GM20431 (cell line): ENCODE results near the gene CDHR2.

Experiments
- in situ Hi-C: fragments of 300-500 bp; cut with MseI, MboI; formaldehyde crosslinking; loops from one replicate; pipeline ENCODE4 v1.15.0; 2020; ENCODE audit warnings: low sequenced_read_pairs; ENCODE audit not compliant: unreplicated experiment

Gene CDHR2

DNA sequence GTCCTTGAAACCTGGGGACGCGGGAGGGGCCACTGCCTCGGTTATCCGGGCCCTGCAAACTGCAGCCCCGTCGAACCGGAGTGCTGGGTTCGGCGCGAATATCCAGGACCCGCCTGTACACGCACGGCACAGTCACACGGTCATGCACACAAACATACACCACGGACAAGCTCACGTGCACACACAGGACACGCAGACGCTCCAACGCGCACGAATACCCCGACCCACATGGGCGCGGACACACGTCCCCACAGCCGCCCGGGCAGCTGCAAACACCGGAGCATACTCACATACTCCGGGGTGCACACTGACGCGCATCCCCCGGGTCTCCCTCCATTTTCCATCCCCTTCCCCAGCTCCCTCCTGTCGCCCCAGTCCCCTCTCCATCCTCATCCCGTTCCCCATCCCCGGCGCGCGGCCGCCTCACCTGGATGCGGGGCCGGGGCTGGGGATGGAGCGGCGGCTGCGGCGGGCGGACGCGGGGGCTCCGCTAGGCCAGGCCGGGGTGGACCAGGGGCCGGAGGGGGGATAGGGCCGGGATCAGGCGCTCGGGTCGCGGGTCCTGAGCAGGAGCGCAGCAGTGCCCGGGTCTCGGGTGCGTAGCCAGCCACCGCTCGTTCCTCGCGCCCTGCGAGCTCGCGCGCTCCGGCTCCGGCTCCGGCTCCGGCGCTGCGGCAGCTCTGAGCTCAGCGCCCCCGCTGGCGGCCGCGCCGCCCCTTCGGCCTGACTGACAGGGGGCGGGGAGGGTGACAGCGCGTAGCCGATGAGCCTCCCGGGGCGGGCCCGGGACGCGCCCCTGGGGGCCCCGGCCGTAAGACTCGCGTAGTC lies 80.9 kb downstream of the CDHR2 start, which contains the start of the genes EIF4E1B and SNCB:
Gene EIF4E1B (plus strand): TSS at position 823 of the 828 bp plus-strand sequence. CDS start 12,113 bp downstream, outside the sequence.
Gene SNCB (minus strand): TSS at position 682 of the 828 bp plus-strand sequence. CDS start 880 bp downstream, outside the sequence.
- in situ Hi-C loops, result no loop called here

DNA sequence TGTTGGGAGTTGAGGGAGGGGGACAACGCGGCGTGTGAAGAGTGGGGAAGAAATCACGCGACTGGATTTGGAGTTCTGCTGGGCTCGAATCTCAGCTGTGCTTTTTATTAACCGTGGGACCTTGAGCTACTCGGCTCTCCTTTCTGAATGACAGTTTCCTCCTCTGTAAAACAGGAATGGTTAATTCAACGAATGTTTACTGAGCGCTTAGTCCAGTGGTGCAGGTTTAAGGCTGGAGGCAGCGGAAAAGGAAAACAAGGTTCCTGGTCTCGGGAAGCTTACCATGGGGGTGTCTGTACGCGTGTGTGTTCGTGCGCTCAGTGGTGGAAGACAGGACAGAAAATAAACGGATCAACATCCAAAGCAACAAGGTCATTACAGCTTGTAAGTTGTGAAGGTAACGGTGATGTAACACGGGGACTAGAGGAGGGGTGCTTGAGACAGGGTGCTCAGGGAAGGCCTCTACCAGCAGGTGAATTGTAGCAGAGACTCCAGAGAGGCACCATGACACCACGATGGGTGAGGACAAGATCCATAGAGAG lies 81.6 kb downstream of the CDHR2 start:
- in situ Hi-C loops, result no loop called here

DNA sequence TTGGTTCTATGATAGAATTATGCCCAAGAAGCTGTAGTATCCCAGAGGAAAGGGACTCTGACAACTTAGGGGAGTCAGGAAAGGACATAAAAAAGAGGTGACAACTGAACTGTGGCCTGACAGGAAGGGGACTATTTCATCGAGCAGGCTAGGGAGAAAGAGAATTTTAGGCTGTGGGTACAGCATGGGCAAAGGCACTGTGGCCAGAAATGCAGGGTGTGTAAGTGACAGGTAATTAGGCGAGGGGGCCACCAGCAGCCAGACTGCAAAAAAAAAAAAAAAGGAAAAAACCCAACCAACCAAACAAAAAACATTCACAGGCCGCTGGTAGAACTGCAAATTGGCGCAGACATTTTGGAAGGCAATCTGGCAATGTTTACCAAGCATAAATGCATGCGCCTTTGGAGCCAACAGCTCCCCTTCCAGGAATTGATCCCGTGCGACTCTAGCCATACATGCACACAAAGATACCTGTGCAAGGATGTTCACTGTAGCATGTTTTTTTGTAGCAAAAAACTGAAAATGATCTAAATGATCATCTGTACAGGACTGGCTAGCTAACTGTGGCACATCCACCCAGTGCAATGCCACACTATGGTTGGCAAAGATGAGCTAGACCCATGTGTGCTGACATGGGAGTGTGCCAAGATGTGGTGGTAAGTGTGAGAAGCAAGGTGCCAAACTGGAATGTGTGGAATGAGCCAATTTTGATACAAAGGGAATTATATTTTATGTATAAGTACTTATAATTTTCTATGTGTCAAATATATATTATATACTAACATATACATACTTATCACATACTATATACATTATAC lies 82.5 kb downstream of the CDHR2 start:
- in situ Hi-C loops, result no loop called here

DNA sequence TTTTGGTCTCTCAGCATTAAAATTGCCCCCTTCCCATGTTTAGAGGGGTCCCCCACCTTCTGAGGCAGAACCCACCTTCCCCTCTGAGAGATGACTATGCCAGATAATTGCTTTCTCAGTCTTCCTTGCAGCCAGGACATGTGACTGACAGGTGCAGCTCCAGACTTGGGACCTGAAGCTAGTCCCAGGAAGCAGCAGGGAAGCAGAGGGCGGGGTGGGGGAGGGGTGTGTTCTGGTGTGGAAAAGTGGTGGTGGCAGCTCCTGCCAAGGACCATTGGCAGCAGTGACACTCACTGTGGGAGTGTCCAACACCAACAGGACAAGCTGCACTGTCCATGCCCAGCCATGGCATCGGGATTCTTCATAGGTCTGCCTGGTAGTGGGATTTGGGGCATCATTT lies 83.6 kb downstream of the CDHR2 start:
- in situ Hi-C loops, result no loop called here

DNA sequence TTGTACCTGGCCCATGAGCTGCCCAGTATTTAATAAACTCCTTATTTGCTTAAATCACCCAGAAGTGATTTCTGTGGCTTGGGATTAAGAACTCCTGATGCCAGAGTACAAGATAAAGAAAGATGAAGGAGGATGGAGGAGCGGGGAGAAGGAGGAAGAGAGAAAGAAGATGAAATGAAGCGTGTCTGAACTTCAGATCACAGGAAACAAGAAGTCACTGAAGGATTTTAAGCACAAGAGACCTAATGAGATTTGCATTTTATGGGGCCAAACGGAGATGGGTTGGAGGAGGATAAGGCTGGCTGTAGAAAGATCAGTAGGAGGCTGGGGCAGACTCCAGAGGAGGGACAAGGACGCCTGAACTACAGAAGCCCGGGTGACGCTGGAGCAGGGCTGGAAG lies 84.5 kb downstream of the CDHR2 start:
- in situ Hi-C loops, result no loop called here

DNA sequence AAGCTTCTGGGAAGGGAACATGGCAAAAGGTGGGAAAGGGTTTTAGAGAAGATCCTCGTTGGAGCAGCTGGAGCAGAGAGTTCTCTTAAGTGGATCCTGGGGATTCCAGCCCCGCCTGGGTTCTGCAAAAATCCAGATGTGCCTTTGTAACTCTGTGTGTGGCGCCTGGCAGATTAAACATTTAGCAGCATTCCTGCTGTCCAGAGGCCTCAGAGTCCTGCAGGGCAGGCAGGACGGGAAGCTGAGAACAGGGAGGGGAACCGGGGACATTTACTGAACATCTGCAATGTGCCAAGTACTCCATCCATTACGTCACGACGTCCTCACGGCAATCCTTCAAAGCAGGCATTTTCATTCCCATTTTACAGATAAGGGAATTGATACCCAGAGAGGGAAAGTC lies 87.3 kb downstream of the CDHR2 start:
- in situ Hi-C loops, result no loop called here

DNA sequence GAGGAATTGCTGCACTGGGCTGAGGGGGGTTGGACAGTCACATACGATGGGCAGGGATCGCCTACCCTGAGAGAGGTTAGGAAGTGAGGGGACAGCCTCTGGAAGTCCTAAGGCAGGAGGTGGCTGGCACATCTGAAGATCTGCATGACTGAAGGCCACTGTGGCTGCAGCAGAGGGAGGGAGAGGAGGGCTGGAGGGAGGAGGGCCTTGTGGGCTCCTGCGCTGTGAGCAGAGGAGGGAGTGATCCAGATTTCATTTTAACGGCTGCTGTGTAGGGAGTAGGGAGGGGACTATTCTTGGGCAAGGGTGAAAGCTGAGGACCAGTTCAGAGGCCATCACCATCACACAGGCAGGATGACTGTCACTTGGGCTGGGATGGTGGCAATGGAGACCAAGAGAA lies 88.4 kb downstream of the CDHR2 start:
- in situ Hi-C loops, result no loop called here

DNA sequence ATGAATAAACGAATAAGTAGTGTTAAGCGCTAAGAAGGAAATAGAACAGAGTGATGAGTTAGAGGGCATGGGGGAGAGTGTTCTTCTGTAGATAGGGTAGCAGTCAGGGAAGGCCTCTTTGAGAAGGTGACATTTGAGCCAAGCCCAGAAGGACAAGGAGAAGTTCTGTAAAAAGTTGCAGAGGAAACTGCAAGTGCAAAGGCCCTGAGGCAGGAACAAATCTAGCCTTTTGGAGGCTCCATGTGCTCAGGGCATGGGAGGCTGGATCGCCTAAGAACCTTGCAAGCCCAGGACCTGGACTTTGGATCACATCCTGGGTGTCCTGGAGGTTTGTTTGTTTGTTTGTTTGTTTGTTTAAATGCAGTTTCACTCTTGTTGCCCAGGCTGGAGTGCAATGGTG lies 89.3 kb downstream of the CDHR2 start:
- in situ Hi-C loops, result no loop called here

DNA sequence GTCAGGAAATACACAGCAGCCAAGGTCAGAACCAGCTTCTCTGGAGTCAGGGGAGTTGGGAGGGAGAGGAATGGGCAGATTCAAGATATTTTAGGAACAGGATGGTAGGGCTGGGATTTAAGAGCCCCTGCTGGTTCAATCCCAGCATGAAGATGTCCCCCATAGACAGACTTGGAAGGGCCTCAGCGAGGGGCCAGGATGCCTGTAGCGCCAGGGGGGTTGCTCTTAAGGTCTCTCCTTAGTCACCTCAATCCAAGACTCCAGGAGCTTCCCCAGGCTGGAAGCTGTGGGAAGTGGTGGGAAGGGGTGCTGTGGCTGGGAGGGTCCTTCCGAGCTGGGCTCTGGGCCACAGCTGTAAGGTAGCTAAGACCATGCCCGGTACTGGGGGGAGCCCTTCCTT lies 90.1 kb downstream of the CDHR2 start:
- in situ Hi-C loops, result no loop called here

DNA sequence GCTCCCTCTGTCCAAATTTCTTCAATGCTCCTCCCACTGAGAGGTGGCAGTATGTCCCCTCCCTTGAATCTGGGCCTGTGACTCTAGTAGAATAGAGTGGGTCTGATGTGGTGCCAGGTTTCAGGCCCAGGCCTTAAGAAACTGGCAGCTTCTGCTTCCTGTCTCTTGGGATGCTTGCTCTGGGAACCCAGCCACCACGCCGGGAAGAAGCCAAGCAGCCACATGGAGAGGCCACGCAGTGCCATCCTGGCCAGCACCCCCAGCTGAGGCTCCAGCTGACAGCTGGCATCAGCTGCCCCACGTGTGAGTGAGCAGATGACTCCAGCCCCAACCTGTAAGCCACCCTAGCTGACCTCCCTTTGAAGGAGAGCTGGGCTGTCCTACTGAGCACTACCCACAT lies 90.8 kb downstream of the CDHR2 start:
- in situ Hi-C loops, result no loop called here

DNA sequence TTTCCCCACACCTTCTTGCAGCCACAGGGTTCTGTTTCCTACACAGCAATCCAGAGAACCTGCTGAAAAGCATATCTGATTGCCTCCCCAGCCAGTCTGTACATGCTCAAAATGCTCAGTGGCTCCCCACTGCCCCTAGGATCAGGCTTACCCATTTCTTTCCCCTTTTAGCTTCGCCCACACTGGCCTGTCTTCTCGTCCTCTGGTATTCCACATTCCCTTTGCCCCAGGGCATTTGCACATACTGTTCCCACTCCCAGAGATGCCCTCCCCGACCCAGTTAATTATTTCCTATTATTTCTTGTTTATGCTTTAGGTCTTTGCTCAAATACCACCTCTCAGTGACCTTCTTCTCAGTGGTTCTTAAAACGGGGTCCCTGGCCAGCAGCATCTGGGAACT lies 91.5 kb downstream of the CDHR2 start:
- in situ Hi-C loops, result no loop called here

DNA sequence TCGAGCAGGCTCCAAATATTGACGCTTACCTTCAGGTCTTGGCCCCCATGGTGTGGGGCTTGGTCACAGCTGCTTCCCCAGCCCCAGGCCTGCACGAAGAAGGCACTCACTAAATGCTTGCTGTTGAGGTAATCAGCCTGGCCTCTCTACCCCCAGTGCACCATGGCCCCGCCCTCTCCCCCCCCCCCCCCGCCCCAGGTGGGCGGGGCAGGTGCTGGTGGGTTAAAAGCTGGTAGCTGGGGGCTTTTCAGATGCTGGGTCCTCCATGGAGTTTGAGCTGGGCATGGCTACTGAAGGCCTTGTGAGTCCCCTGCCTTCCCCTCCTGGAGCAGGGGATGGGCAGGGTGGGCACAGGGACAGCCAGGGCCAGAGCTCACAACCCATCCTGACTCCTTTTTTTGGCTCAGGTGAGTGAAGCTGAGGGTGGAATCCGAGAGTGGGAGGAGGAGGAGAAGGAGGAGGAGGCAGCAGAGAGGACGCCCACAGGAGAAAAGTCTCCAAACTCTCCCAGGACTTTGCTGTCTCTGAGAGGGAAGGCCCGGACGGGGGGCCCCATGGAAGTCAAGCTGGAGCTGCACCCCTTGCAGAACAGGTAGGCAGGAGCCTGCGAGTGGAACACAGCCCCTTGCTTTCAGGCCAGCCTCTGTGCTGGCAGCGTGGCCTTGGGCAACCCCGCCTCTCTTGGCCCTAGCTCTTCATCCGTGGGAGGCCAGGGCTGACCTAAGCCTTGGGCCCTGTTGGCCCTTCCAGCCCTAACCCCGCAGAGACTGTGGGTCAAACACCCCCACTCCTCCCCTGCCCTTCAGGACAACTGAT lies 93.7 kb downstream of the CDHR2 start:
- in situ Hi-C loops, result no loop called here

DNA sequence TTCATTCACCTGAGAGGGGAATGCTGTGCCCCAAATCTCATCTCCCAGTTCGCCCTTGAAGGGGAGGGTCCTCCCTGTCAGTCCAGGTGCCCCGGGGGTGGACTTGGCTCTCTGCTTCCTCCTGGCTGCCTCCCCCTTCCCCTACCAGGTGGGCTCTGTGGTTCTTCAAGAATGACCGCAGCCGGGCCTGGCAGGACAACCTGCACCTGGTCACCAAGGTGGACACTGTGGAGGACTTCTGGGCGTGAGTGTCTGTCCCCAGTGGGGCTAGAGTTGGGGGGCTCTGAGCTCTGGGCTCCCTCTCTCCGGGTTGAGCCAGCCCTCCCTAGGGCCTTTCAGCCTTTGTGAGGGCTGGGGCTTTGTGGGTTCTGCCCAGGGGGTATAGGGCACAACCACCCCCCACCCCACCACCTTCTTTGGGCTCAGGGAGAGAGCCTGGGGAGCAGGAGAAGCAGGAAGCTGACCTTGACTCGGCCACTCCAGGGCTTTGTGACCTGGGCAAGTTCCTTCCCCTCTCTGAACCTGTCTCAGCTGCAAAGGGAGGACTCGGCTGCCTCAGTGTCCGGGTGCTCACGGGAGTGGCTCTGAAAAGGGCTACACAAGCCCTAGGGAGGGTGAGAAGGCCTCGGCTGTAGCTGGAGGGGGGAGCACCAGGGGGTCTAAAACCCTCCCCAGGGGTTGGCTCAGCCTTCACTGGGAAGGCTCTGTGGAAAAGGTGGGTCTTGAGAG lies 94.5 kb downstream of the CDHR2 start:
- in situ Hi-C loops, result no loop called here

DNA sequence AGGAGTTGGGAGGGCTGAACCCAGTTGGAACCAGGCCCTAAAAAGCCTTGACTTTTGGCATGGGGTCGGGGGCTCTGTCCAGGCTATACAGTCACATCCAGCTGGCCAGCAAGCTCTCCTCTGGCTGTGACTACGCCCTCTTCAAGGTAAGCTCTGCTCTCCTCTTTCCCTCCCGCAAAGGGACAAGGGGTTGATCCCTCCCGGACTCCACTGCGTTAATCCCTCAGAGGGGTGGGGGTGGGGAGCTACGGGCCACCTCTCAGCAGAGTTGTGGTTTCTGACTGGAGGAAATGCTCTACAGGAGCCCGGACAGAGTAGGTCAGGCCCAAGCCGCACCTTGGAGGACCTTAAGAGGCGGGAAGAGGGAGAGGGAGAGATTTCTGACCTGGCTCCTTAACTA lies 95.2 kb downstream of the CDHR2 start:
- in situ Hi-C loops, result no loop called here

DNA sequence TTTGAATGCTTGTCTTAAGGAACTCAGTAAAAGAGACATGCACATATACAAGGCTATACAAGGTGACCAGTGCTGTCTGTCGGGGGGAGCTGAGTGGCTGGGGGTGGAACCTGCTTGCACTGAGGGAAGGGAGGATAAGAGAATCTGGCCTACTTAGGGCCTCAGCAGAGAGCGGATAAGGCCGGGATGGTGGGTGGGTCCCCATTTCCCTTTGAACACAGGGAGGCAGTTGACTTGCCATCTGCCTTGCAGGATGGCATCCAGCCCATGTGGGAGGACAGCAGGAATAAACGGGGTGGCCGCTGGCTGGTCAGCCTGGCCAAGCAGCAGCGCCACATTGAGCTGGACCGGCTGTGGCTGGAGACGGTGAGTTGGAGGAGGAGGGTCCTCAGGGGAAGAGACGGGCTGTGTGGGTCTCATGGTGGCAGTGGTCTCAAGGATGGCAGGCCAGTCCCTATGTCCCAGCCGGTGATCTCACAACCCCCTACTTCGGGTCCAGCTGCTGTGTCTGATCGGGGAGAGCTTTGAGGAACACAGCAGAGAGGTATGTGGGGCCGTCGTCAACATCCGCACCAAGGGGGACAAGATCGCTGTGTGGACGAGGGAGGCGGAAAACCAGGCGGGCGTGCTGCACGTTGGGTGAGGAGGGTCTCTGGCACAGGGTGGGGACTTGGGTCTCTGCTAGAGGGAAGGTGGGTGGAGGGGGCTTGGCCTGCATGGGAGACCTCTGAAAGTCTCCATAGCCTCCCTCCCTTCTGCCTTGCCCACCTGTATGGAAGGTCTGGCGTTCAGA lies 95.9 kb downstream of the CDHR2 start:
- in situ Hi-C loops, result no loop called here
